Measurements from ENCODE around the gene DDA1. TPM values are rescaled to one million over a fixed set of nuclear protein-coding genes. Genes with fewer than 3 reads are reported as not detected.

The DDA1 gene
- total RNA-seq, 1 donor from 2014 or later: 81.2 TPM

DNA sequence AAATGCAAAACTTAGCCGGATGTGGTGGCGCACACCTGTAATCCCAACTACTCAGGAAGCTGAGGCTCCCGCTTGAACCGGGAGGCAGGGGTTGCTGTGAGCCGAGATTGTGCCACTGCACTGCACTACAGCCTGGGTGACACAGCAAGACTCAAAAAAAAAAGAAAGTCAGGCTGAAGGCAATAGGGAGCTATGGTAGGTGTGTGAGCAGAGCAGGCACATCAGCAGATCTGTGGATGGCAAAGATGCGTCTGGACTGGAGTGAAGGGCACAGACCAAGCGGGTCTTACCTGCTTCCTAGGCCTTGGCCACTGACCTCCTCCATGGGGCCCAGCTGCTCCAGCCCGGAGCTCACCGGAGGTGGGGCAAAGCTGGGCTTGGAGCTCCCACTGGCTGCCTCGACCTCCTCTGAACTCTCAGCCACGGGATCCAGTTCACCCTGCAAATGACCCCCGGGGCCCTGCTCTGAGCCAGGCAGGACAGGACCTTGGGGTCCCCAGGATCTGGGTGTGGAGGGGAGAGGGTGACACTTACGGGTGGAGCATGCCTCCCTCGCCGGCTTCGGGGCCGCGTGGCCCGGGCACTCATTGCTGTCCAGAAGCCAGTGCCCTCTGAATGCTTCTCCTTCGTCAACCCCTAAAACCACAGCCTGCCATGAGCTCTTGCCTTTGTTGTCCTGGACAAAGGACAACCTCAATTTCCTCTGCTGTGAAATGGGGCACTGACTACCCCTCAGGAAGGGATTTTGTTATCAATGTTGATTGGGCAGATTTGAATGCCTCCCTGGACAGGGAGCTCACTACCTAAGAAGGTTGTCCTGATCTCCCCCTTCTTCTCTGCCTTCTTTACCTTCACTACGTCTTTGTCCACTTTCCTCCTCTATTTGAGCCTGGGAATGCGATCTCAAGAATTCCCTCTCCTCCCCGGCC is 45.4 kb upstream of the DDA1 start:
- Mint-ChIP-seq H3K4me1 (ENCODE audit: low read depth, unreplicated experiment) (peaks cover 7% of the 10 kb centered on the region), H3K27me3 (ENCODE audit: unreplicated experiment) (peaks cover 10% of the 10 kb centered on the region), H3K9me3 (ENCODE audit: unreplicated experiment) (peaks cover 11% of the 10 kb centered on the region), H3K4me3 (ENCODE audit: unreplicated experiment) (no peak overlapping the region), H3K36me3 (ENCODE audit: unreplicated experiment) (peaks cover 5% of the 10 kb centered on the region), H3K27ac (ENCODE audit: unreplicated experiment) (no peak overlapping the region)
- DNase-seq: no peak
- TF ChIP-seq, protein P1, sequence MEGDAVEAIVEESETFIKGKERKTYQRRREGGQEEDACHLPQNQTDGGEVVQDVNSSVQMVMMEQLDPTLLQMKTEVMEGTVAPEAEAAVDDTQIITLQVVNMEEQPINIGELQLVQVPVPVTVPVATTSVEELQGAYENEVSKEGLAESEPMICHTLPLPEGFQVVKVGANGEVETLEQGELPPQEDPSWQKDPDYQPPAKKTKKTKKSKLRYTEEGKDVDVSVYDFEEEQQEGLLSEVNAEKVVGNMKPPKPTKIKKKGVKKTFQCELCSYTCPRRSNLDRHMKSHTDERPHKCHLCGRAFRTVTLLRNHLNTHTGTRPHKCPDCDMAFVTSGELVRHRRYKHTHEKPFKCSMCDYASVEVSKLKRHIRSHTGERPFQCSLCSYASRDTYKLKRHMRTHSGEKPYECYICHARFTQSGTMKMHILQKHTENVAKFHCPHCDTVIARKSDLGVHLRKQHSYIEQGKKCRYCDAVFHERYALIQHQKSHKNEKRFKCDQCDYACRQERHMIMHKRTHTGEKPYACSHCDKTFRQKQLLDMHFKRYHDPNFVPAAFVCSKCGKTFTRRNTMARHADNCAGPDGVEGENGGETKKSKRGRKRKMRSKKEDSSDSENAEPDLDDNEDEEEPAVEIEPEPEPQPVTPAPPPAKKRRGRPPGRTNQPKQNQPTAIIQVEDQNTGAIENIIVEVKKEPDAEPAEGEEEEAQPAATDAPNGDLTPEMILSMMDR (IDR thresholded peaks at IDR 0.05; ENCODE audit: partially characterized antibody, unreplicated experiment): no peak

DNA sequence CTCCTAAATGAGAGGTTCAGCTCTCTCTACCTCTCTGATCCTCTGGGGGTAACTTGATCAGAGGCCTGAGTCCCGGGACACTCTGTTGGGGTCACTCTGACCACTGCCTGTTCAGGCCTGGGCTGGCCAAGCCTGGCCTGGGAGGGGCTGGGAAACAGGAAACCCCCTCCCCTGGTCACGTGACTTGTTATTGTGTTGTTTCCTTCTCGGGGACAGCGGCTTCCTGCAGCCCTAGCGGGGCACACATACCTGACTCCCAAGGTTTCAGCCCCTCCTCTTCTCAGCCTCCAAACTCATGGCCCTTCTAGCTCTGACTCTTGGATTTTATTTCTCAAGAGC is 44.8 kb upstream of the DDA1 start, which contains the start of gene USHBP1:
Gene USHBP1 (minus strand): TSS at position 105 of the 339 bp plus-strand sequence. CDS start 446 bp downstream, outside the sequence.
- Mint-ChIP-seq H3K36me3 (ENCODE audit: unreplicated experiment) (peaks cover 5% of the 10 kb centered on the region), H3K4me3 (ENCODE audit: unreplicated experiment) (no peak within 1 kb of the TSS), H3K27ac (ENCODE audit: unreplicated experiment) (no peak within 1 kb of the TSS), H3K4me1 (ENCODE audit: low read depth, unreplicated experiment) (peaks cover 7% of the 10 kb centered on the region), H3K27me3 (ENCODE audit: unreplicated experiment) (peaks cover 10% of the 10 kb centered on the region), H3K9me3 (ENCODE audit: unreplicated experiment) (peaks cover 11% of the 10 kb centered on the region)
- DNase-seq: no peak
- TF ChIP-seq, protein P1 (IDR thresholded peaks at IDR 0.05; ENCODE audit: partially characterized antibody, unreplicated experiment): no peak

DNA sequence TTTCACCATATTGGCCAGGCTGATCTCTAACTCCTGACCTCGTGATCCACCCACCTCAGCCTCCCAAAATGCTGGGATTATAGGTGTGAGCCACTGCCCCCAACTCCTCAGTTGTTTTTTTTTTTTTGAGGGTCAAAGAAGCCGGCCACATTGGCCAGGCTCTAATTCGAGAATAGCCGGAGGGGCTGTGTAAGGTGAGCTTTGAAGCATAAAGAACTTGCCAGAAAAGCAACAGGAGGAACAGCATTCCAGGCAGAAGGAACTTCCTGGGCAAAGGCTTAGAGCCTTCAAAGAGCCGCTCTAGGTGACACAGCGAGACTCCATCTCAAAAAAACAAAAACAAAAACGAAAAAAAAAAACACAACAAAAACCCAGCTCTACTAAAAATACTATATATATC is 43.3 kb upstream of the DDA1 start:
- no peak for DNase-seq
- Mint-ChIP-seq H3K4me1 (ENCODE audit: low read depth, unreplicated experiment) (peaks cover 4% of the 10 kb centered on the region), H3K27me3 (ENCODE audit: unreplicated experiment) (peaks cover 11% of the 10 kb centered on the region), H3K36me3 (ENCODE audit: unreplicated experiment) (no peaks in the 10 kb centered on the region), H3K9me3 (ENCODE audit: unreplicated experiment) (peaks cover 6% of the 10 kb centered on the region), H3K4me3 (ENCODE audit: unreplicated experiment) (no peak overlapping the region), H3K27ac (ENCODE audit: unreplicated experiment) (no peak overlapping the region)
- TF ChIP-seq, protein P1 (IDR thresholded peaks at IDR 0.05; ENCODE audit: partially characterized antibody, unreplicated experiment): no peak

DNA sequence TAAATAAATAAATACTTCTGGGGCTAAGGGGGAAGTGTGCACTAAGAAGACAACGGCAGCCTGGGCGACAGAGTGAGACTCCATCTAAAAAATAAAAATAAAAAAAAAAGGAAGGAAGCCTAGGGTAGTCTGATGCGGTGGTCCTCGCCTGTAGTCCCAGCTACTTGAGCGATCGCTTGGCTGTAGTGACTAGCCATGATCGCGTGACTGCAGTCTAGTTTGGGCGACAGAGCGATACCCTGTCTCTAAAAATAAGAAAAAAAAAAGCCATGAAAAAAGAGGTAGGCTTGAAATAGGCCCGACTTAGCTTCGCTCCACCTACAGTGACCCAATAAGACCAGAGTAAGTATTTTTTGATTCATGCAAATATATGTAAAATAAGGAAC is 42.8 kb upstream of the DDA1 start:
- H3K4me3 Mint-ChIP-seq (ENCODE audit: unreplicated experiment): peak overlapping the region; percentile 93
- no peak for DNase-seq
- TF ChIP-seq, protein P1 (IDR thresholded peaks at IDR 0.05; ENCODE audit: partially characterized antibody, unreplicated experiment): no peak
- H3K27me3 Mint-ChIP-seq (ENCODE audit: unreplicated experiment): peaks cover 11% of the 10 kb centered on the region
- peaks cover 6% of the 10 kb centered on the region for H3K9me3 Mint-ChIP-seq (ENCODE audit: unreplicated experiment)
- peaks cover 4% of the 10 kb centered on the region for H3K4me1 Mint-ChIP-seq (ENCODE audit: low read depth, unreplicated experiment)
- peak overlapping the region; percentile 28 for H3K27ac Mint-ChIP-seq (ENCODE audit: unreplicated experiment)
- H3K36me3 Mint-ChIP-seq (ENCODE audit: unreplicated experiment): no peaks in the 10 kb centered on the region

Measured in glutamatergic neuron (in vitro differentiated cells).